HG02840 (cell line): ENCODE results near the gene ZNF614.
"Not testable (repeated sequence)": the region's sequence is repeated elsewhere in the genome, so short reads cannot be mapped to it uniquely, and the experiment has no call there.

ENCODE experiments used
- ATAC-seq: cut with Tn5 transposase; IDR thresholded peaks from one replicate; pipeline ENCODE4 v1.9.1; 2021; ENCODE audit warnings: mild to moderate bottlenecking, moderate library complexity, moderate number of reproducible peaks; ENCODE audit not compliant: unreplicated experiment, low FRiP score

The ZNF614 gene

GRCh38 chr19:51994048-51994644, 34.0 kb downstream of the ZNF614 start:
- no peak for ATAC-seq

GRCh38 chr19:51993422-51993821, 34.8 kb downstream of the ZNF614 start:
- no peak for ATAC-seq

DNA sequence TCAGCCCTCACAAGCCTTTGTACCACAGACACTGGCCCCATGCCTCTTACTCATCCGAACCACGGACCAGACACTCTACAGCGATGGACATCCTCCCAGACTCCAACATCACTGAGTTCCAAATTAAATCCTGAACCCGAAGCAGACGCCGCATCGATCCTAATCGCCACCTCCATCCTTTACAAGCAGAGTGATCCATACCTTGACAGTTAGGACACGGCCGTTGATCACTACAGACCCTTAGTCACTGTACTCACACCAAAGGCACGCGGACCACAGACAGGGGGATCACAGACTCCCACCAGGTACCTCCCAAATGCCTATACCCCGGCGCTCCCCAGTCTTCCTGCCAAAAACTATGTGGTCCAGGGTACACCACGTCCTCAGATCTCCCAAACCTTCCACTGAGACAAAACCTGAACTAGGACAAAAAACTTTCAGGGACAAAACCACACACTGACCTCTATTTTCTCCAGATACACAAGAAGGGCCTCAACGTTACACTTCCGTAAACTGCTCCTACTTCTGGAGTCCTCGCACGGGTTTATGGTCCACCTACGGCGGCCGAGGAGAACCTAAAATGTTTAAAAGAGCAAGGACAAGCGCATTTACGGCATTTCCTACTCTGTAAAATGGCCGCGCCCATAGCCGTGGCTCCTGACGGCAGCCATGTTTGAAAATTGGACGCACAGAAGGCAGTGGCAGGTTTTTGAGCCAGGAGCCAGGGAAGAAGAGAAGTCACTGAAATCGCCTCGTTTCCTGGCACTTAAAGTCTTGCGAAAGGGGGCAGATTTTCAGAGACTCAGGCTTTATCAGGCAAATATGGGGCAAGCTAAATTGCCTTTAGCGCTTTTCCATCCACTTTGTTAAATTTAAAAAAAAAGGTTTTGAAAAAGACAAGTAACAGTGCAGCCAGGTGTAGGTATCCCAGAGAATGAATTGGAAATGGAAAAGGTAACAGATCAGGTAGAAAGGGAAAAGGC, 41.6 kb downstream of the ZNF614 start, which contains the start of gene ZNF350:
TSS of gene ZNF350 (minus strand) at position 532 of the 983 bp plus-strand sequence. CDS start 12,480 bp downstream, outside the sequence.
- ATAC-seq, result no peak

- ATAC-seq, result no peak
Measured at GRCh38 chr19:51983361-51983760, 44.8 kb downstream of the ZNF614 start.

DNA sequence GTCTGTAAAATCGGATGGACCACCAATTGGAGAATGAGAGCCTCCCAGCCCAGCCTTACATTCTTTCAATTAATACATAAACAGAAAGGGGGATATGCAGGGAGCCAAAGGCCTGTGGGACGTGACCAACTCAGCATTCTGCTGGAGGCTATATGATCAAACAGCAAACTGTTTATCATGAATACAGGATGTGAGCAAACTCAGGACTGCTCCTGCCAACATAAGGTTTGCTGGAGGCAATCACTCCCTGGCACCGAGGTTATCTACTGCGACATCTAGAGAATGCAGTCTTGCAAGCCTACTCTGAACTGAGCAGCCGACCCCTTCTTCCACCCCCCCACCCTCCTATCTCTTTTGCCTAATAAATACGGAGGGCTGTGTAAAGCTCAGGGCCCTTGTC, 47.3 kb downstream of the ZNF614 start:
- ATAC-seq, result not testable (repeated sequence)

- ATAC-seq, result no peak
Measured at GRCh38 chr19:51980116-51980736, 48.0 kb downstream of the ZNF614 start.

GRCh38 chr19:51978882-51979281, 49.3 kb downstream of the ZNF614 start:
- ATAC-seq, result no peak

DNA sequence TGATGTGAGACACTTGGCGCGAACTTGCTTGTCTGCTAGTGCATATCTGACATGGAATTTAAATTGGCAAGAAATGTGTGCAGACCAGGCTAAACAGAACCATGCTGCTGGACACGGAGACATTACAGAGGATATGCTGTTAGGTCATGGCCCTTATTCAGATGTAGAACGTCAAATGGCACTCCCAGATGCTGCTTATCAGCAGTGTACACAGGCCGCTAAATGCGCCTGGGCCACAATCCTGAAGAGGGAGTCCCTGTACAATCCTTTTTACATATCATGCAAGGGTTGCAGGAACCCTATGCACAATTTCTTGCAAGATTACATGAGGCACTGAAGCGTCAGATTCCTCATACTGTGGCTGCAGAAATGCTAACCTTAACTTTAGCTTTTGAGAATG, 50.8 kb downstream of the ZNF614 start:
- ATAC-seq, result no peak

DNA sequence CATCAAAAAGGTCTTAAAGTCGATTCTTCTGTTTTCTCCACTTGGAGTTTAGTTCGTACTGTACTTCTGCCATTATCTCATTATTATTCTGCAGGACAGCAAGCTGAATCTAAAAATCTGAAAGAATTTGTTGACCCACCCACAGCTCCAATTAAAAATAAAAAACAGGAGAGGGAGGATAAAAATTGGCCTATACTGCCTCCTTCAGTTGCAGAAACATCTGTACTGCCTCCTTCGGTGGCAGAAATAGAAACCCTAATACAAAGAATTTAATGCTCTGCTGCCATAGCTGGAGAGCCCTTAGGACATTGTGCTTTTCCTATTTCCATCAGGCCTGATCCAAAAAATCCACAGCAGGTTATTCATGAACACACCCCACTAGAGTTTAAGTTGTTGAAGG, 51.3 kb downstream of the ZNF614 start:
- ATAC-seq, result no peak

DNA sequence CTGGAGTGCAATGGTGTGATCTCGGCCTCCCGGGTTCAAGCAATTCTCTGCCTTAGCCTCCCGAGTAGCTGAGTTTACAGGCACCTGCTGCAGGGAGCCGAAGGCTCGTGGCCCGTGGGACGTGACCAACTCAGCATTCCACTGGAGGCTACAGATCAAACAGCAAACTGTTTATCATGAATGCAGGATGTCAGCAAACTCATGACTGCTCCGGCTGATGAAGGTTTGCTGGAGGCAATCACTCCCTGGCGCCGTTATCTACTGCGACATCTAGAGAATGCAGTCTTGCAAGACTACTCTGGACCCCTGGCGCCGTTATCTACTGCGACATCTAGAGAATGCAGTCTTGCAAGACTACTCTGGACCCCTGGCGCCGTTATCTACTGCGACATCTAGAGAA, 52.4 kb downstream of the ZNF614 start:
- not testable (repeated sequence) for ATAC-seq

GRCh38 chr19:51971624-51972023, 56.6 kb downstream of the ZNF614 start:
- ATAC-seq, result no peak

- ATAC-seq, result no peak
Measured at GRCh38 chr19:51970718-51971117, 57.5 kb downstream of the ZNF614 start.

GRCh38 chr19:51965583-51965982, 62.6 kb downstream of the ZNF614 start:
- no peak for ATAC-seq
